ENCODE data around the gene SPINDOC. TPM values are rescaled to one million over a fixed set of nuclear protein-coding genes. Genes with fewer than 3 reads are reported as not detected.
"Not testable (repeated sequence)": the region's sequence is repeated elsewhere in the genome, so short reads cannot be mapped to it uniquely, and the experiment has no call there.

SPINDOC gene
- total RNA-seq, 1 experiment from 2014 or later: 17.7 TPM

DNA sequence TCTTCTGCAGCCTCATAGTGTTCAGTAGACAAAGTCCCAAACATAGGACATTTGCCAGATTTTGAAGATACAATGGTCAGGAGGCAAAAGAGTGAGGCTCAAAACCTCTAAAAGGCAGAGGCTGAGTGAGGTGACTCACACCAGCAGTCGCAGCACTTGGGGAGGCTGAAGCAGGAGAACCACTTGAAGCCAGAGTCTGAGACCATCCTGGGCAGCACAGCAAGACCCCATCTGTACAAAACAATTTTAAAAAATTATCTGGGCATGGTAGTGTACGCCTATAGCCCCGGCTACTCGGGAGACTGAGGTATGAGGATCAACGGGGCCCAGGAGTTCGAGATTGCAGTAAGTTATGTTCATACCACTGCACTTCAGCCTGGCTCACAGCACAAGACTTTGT lies 30.5 kb upstream of the SPINDOC start:
- in situ Hi-C loops (cut with HindIII; ENCODE audit: low pct_unique_long_range_greater_than_20kb, low sequenced_read_pairs): no loop called here
- DNase-seq (ENCODE audit: low read depth, low spot score): no peak

- no peak for DNase-seq (ENCODE audit: low read depth, low spot score)
- in situ Hi-C loops (cut with HindIII; ENCODE audit: low pct_unique_long_range_greater_than_20kb, low sequenced_read_pairs): no loop called here
Observed at GRCh38 chr11:63783925-63784592, 29.2 kb upstream of the SPINDOC start.

GRCh38 chr11:63785823-63786222 lies 27.4 kb upstream of the SPINDOC start:
- in situ Hi-C loops (cut with HindIII; ENCODE audit: low pct_unique_long_range_greater_than_20kb, low sequenced_read_pairs): no loop called here
- DNase-seq (ENCODE audit: low read depth, low spot score): no peak

DNA sequence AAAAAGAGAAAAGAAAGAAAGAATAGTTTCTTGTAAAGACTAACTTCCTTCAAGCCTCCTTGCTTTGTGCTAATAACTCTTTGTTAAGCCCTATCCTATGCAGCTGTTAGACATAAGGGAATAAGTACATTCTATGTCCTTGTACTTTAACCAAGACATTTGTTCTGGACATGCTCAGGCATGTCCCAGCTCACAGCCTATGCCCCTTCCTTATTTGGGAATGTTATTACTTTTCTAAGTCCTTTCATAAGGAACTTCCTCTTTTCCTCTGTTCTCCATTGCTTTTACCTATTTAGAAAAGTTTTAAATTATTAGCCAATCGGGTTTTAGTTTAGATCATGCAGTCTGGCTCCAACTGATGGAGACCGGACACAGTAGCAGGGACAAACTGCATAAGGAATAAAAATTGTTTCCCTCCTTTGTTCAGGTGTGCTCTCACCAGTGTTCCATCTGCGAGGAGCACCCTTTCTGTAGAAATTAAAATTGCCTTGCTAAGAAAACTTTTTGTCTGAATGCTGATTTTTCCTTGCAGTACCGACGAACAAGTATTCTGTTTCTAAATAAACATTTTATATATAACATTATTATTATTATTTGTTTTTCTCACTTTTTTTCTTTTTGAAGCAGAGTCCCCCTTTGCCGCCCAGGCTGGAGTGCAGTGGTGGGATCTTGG lies 21.6 kb upstream of the SPINDOC start:
- in situ Hi-C loops (cut with HindIII; ENCODE audit: low pct_unique_long_range_greater_than_20kb, low sequenced_read_pairs): no loop called here
- no peak for DNase-seq (ENCODE audit: low read depth, low spot score)

DNA sequence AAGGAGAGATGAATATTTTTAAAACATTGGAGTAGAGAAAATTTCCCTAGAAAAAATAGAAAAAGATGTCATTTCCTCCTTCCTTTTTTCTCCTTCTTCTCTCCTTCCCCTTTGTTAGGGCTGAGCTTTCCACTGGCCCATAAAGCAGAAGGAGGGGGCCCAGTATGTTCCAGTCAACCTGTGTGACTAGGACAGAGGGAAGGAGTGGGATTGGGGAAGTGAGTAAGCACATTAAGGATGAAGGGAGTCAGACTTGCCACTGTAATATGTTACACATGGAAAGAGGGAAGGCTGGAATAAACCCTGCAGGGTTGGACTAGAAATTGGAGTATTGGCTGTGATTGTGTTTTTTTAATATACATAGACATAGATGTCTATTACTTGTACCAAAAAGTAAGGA lies 20.1 kb upstream of the SPINDOC start:
- in situ Hi-C loops (cut with HindIII; ENCODE audit: low pct_unique_long_range_greater_than_20kb, low sequenced_read_pairs): no loop called here
- no peak for DNase-seq (ENCODE audit: low read depth, low spot score)

DNA sequence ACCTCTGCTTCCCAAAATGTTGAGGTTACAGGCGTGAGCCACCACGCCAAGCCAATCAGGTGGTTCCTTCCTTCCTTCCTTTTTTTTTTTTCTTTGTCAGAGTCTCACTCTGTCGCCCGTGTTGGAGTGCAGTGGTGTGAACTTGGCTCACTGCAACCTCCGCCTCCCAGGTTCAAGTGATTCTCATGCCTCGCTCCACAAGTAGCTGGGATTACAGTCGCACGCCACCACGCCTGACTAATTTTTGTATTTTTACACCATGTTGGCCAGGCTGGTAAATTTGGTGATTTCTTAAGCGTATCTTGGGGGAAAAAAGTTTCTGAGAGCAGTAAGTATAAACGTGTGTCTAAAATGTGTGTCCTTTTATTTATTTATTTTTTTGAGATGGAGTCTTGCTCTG lies 18.2 kb upstream of the SPINDOC start:
- no peak for DNase-seq (ENCODE audit: low read depth, low spot score)
- in situ Hi-C loops (cut with HindIII; ENCODE audit: low pct_unique_long_range_greater_than_20kb, low sequenced_read_pairs): no loop called here

DNA sequence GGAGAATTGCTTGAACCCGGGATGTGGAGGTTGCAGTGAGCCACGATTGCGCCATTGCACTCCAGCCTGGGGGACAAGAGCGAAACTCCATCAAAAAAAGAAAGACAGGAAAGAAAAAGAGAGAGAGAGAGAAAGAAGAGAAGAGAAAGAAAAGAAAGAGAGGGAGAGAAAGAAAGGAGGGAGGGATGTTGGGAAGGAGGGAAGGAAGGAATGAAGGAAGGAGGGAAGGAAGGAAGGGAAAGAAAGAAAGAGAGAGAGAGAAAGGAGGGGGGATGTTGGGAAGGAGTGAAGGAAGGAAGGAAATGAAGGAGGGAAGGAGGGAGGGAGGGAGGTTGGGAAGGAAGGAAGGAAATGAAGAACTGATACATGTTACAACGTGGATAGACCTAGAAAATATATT lies 12.3 kb upstream of the SPINDOC start:
- DNase-seq (ENCODE audit: low read depth, low spot score): no peak
- in situ Hi-C loops (cut with HindIII; ENCODE audit: low pct_unique_long_range_greater_than_20kb, low sequenced_read_pairs): no loop called here

DNA sequence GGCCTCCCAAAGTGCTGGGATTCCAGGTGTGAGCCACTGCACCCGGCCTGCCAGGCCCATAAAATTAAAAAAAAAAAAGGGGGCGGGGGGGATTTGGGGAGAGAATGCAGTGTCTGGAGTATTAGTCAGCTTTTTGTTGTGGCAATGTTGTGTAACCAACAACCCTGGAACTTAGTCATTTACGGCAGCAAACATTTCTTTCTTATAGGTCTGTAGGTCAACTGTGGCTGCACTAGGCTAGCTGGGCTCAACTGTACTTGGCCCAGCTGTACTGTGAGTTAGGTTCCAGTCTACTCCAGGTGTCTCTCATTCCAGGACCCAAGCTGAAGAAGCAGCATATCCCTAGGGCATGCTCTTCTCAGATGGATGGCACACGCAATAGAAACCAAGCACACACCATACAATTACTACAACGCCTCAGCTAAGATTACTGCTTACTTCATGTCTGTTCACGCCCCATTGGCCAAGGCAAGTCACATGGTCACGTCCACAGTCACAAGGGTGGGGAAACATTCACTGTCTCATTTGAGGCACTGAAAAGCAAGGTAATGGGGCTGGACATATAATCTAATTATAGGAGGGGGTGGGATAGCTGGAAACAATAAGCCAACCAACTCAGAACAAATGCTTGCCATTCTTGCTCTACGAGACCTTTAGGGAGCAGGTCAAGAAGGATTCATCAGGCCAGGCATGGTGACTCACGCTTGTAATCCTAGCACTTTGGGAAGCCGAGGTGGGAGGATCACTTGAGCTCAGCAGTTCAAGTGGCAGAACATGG lies 10.4 kb upstream of the SPINDOC start:
- in situ Hi-C loops (cut with HindIII; ENCODE audit: low pct_unique_long_range_greater_than_20kb, low sequenced_read_pairs): no loop called here
- DNase-seq (ENCODE audit: low read depth, low spot score): no peak

DNA sequence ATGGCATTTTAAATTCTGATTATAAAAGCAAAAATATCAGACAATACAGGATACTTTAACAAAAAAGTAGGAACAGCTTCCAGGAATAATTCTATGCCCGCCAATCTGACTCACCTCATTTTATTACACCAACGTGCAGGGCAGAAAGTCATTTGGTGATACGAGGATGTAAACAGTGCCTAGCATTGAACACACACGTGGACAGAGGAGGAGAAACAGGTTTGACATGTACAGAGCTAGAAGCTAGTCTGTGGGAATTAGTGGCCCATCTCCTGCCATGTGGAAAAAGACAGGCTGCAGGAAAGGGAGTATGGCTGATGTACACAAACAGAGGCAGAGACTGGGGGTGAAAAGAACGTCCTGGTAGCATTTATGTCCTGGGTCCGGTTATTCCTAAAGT lies 9.0 kb upstream of the SPINDOC start:
- DNase-seq (ENCODE audit: low read depth, low spot score): no peak
- in situ Hi-C loops (cut with HindIII; ENCODE audit: low pct_unique_long_range_greater_than_20kb, low sequenced_read_pairs): no loop called here

- DNase-seq (ENCODE audit: low read depth, low spot score): no peak
- in situ Hi-C loops (cut with HindIII; ENCODE audit: low pct_unique_long_range_greater_than_20kb, low sequenced_read_pairs): no loop called here
Observed at GRCh38 chr11:63805844-63806415, 7.3 kb upstream of the SPINDOC start.

DNA sequence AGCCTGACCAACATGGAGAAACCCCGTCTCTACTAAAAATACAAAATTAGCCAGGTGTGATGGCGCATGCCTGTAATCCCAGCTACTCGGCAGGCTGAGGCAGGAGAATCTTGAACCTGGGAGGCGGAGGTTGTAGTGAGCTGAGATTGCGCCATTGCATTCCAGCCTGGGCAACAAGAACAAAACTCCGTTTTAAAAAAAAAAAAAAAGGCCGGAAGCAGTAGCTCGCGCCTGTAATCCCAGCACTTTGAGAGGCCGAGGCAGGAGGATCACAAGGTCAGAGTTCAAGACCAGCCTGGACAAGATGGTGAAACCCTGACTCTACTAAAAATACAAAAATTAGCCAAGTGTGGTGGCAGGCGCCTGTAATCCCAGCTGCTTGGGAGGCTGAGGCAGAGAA lies 2.9 kb upstream of the SPINDOC start:
- in situ Hi-C loops (cut with HindIII; ENCODE audit: low pct_unique_long_range_greater_than_20kb, low sequenced_read_pairs); DNase-seq (ENCODE audit: low read depth, low spot score): not testable (repeated sequence)

DNA sequence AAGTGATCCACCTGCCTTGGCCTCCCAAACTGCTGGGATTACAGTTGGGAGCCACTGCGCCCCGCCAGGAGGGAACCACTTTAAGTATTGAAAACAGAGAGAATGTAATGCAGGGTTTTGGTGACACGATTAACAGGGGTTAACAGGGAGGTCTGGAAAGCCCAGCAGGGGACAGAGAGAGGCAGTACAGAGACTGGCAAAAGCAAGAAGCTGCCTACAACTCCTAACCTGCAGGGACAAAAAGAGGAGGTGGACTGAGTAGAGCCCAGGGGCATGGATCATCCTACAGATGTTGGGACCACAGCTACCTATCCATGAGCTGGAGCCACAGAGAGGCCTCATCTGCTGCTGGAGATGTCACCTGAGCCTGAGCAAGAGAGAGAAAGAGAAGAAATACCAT lies 1.7 kb upstream of the SPINDOC start:
- in situ Hi-C loops (cut with HindIII; ENCODE audit: low pct_unique_long_range_greater_than_20kb, low sequenced_read_pairs): no loop called here

DNA sequence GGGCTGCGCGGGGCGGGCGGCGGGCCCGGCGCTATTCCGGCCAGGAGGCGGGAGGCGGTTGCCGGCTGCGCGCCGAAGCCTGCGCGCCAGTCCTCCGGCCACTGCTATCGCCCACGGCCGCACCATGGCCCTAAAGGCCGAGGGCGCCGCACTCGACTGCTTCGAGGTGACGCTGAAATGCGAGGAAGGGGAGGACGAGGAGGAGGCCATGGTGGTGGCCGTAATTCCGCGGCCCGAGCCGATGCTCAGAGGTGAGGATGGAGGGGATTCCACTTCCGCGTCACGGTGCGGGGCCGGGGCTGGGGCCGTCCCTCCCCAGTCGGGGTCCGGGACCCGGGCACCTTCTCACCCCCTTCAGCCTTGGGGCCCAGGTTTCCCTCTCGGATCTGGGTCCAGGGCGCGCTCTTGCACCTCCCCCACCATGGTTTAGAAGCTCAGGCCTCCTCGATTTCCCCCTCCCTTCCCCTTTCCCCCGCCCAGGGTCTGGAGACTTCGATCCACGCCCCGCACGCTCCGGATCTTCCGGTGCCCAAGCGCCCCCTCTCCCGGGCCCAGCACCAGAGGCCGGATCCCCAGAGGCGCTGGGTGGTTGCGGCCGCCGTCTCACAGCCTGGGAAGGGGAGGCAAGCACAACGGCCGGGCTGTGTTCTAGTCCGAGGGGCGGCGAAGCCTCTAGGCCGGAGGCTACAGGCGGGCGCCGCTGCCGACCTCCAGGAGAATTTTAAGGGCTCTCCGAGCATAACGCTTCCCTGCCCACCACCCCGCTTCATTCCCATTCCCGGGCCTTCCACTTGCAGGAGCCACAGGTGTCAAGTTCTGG lies 517 bp downstream of the SPINDOC start:
- in situ Hi-C loops (cut with HindIII; ENCODE audit: low pct_unique_long_range_greater_than_20kb, low sequenced_read_pairs): no loop called here
- DNase-seq (ENCODE audit: low read depth, low spot score): no peak

More for the DNA sequence above, 1.7 kb upstream of the SPINDOC start:
- no peak for DNase-seq (ENCODE audit: low read depth, low spot score)

DNA sequence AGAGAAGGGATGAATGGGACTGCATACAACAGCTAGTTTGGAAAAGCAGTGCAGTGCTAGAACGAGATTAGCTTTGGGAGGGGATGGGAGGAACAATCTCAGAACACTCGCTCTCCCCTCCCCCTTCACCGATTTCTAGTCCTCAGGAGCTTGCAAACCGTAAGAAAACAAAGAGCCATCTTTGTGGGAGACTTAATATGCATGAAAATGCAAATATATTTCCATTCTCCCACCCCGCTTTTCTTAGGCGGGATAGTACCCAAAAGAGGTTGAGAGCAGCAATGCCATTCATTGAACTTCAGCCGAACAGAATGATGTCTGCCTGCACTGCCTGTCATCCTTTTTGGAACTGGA lies 1.1 kb downstream of the SPINDOC start:
- no peak for DNase-seq (ENCODE audit: low read depth, low spot score)
- in situ Hi-C loops (cut with HindIII; ENCODE audit: low pct_unique_long_range_greater_than_20kb, low sequenced_read_pairs): no loop called here

- in situ Hi-C loops (cut with HindIII; ENCODE audit: low pct_unique_long_range_greater_than_20kb, low sequenced_read_pairs): no loop called here
- no peak for DNase-seq (ENCODE audit: low read depth, low spot score)
Observed at GRCh38 chr11:63816166-63816565, 2.9 kb downstream of the SPINDOC start.

DNA sequence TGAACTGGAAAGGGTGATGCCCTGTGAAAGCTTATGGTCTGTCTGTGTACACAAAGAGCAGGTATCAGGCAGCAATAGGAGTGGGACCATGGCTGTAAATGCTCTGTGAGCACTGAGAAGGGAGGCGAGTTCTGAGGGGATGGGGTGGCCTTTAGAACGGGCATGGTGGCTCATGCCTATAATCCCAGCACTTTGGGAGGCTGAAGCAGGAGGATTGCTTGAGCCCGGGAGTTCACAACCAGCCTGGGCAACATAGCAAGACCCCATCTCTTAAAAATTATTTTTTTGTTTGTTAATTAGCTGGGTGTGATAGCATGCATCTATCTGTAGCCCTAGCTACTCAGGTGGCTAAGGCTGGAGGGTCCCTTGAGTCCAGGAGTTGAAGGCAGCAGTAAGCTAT lies 3.5 kb downstream of the SPINDOC start:
- no peak for DNase-seq (ENCODE audit: low read depth, low spot score)
- in situ Hi-C loops (cut with HindIII; ENCODE audit: low pct_unique_long_range_greater_than_20kb, low sequenced_read_pairs): no loop called here

- in situ Hi-C loops (cut with HindIII; ENCODE audit: low pct_unique_long_range_greater_than_20kb, low sequenced_read_pairs): no loop called here
- no peak for DNase-seq (ENCODE audit: low read depth, low spot score)
Observed at GRCh38 chr11:63817758-63818498, 4.7 kb downstream of the SPINDOC start.
